NCI-H1436 treated with DMSO at 0.1 percent for 48 hours (cell line): ENCODE results near the gene DIPK1B.

ENCODE experiments used
- DNase-seq: peaks from one replicate; lab custom pipeline; 2025; lab: John Stamatoyannopoulos, UW

The DIPK1B gene

DNA sequence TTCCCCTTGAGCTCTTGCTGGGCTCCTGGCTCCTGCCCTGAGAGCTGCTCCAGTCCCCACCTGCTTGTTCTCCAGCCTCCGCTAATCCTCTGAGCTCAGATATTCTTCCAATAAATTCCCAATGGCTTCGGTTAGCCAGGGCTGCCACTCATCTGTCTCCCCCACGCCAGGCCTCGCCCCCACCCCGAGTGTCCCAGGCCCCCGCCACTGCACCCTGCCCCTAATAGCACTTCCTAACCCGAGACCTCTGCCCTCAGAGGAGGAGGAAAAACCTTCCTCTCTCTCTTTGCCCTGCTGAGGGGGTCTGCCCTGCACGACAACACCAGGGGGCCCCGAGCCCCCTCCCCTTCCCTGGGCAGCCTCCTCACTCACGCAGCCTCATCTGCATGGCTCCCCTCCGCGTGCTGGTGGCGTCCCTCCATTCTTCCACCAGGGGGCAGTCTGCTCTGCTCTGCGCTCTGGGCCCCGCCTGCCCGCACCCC, 57.4 kb downstream of the DIPK1B start:
- no peak for DNase-seq

DNA sequence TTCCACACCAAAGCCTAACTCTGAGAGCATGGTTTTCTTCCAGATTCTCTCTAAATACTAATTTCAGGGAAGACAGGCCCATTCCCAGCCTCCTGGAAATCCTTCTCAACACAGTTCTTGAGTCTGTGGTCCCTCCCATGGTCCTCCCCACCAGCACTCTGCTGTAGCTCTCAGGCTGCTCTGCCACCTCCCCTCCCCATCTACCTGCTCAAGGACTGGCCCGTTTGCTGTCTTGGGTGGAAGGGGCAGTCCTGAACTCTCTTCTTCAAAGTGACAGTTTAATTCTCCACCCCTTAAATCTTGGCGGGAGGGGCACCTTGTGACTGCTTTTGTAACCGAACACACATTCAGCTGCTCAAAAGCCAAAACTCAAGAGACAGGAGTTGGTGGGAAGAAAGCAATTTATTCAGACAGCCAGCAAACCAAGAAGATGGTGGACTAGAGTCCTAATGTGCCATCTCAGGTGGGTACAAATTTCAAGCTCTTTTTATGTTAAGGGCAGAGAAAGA, 59.6 kb downstream of the DIPK1B start:
- no peak for DNase-seq

DNA sequence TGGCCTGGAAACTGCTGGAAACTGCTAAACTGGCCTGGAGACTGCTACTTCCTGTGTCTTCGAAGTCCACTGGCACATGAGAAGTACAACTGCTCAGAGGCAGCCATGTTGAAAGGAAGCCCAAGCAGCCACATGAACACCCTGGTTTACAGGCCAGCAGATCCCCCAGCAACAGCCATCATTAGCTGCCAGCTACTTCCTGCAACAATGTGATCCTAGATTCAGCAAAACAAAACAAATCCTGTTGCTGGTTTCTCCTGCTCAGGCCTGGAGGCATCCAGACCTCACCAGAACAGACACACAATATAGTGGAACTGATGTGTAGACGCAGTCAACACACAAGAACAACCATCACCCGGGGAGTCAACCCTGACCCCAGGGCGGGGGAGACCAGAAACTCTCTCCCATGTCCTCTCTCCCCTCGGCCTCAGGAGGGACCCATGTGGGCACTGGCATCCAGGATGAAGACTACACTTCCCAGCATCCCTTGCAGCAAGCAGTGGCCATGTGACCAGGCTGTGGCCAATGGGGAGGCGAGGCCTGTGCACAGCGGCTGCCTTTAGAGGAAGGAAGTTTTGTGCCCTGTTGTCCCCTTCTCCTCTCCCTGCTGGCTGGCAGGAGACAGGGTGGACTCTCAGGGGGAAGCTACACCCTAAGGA, 61.1 kb downstream of the DIPK1B start:
- DNase-seq: no peak
